COLO668 (cell line): ENCODE results near the gene SCUBE2.
"Not testable (repeated sequence)": the region's sequence is repeated elsewhere in the genome, so short reads cannot be mapped to it uniquely, and the experiment has no call there.

Experiments used
- DNase-seq: peaks from one replicate; lab custom pipeline; 2025; ENCODE audit not compliant: unreplicated experiment; lab: John Stamatoyannopoulos, UW

SCUBE2 gene

GRCh38 chr11:9109858-9110731 is 18.7 kb upstream of the SCUBE2 start:
- no peak for DNase-seq

GRCh38 chr11:9104580-9104979 is 13.2 kb upstream of the SCUBE2 start:
- DNase-seq = no peak

GRCh38 chr11:9103542-9104276 is 12.3 kb upstream of the SCUBE2 start:
- DNase-seq = no peak

GRCh38 chr11:9099617-9100016 is 8.2 kb upstream of the SCUBE2 start:
- DNase-seq = no peak

GRCh38 chr11:9098455-9098854 is 7.1 kb upstream of the SCUBE2 start:
- not testable (repeated sequence) for DNase-seq

- DNase-seq = not testable (repeated sequence)
Measured at GRCh38 chr11:9097186-9097943, 6.0 kb upstream of the SCUBE2 start.

- no peak for DNase-seq
Measured at GRCh38 chr11:9096427-9096826, 5.0 kb upstream of the SCUBE2 start.

- DNase-seq = no peak
Measured at GRCh38 chr11:9095421-9095820, 4.0 kb upstream of the SCUBE2 start.

GRCh38 chr11:9094420-9094819 is 3.0 kb upstream of the SCUBE2 start:
- DNase-seq = no peak

- DNase-seq = no peak
Measured at GRCh38 chr11:9092853-9093778, 1.7 kb upstream of the SCUBE2 start.

GRCh38 chr11:9092072-9092471 is 673 bp upstream of the SCUBE2 start:
- DNase-seq = no peak

GRCh38 chr11:9090488-9091043 is 833 bp downstream of the SCUBE2 start:
- no peak for DNase-seq

- DNase-seq = no peak
Measured at GRCh38 chr11:9089636-9090035, 1.8 kb downstream of the SCUBE2 start.

GRCh38 chr11:9089061-9089460 is 2.3 kb downstream of the SCUBE2 start:
- no peak for DNase-seq

- no peak for DNase-seq
Measured at GRCh38 chr11:9082575-9082974, 8.8 kb downstream of the SCUBE2 start.

- no peak for DNase-seq
Measured at GRCh38 chr11:9081153-9081552, 10.2 kb downstream of the SCUBE2 start.

- no peak for DNase-seq
Measured at GRCh38 chr11:9078113-9079086, 13.0 kb downstream of the SCUBE2 start.

GRCh38 chr11:9077164-9077563 is 14.2 kb downstream of the SCUBE2 start:
- DNase-seq = no peak

GRCh38 chr11:9076661-9077060 is 14.7 kb downstream of the SCUBE2 start:
- DNase-seq = no peak
